ENCODE data around the gene TBCK. TPM values are rescaled to one million over a fixed set of nuclear protein-coding genes. Genes with fewer than 3 reads are reported as not detected.

Gene TBCK
- total and polyA plus RNA-seq, 2 donors (not counting 1 experiment from before 2014, with no cell fraction given), result 17.5 to 86.1 TPM

- peaks cover 0 to 5% (median 0%) of the 10 kb centered on the region in 3 donors for H3K9me3 ChIP-seq (ENCODE audit: control extremely low read depth in 1 of 3, control insufficient read depth in 2 of 3, insufficient read depth in 1 of 3, low read length in 2 of 3)
- Mint-ChIP-seq H3K4me3 (no peak overlapping the region), H3K27ac (no peak overlapping the region), H3K9me3 (ENCODE audit: insufficient read depth) (peaks cover 2% of the 10 kb centered on the region), H3K4me1 (no peaks in the 10 kb centered on the region), H3K27me3 (no peaks in the 10 kb centered on the region)
- H3K27ac ChIP-seq (ENCODE audit: low read length in 2 of 2), result no peak overlapping the region
- ATAC-seq (ENCODE audit: low read depth) (no peak), DNase-seq (no peak)
- H3K4me3 ChIP-seq (ENCODE audit: control extremely low read depth in 1 of 5, extremely low read depth in 1 of 5, insufficient read depth in 1 of 5, low read depth in 2 of 5, low read length in 4 of 5), result no peak overlapping the region
- no peaks in the 10 kb centered on the region for H4K20me1 ChIP-seq (ENCODE audit: control insufficient read depth, insufficient read depth, low read length, poor library complexity, severe bottlenecking)
- H2AFZ ChIP-seq (ENCODE audit: insufficient read depth, low read depth, low read length, poor library complexity, severe bottlenecking), result no peak overlapping the region
- POLR2A ChIA-PET, result no interaction called here
- H3K9ac ChIP-seq (ENCODE audit: low read length), result no peak overlapping the region
- intact Hi-C loops (cut with micrococcal nuclease), result no loop called here
- no peaks in the 10 kb centered on the region for H3K4me1 ChIP-seq (ENCODE audit: control insufficient read depth in 2 of 2, insufficient read depth in 2 of 2, low read length in 2 of 2)
- no peaks in the 10 kb centered on the region for H3K36me3 ChIP-seq (replicated peaks in 1 of 2; ENCODE audit: control extremely low read depth in 1 of 2, control insufficient read depth in 1 of 2, extremely low read depth in 1 of 2, insufficient read depth in 2 of 2, low read length in 1 of 2)
- no peak for TF ChIP-seq EZH2 (IDR thresholded peaks at IDR 0.05; ENCODE audit: borderline replicate concordance, insufficient read depth, low read depth, low read length, poor library complexity, severe bottlenecking)
- TF ChIP-seq CTCF (IDR thresholded peaks at IDR 0.05), result no peak
- 71% methylated on average over 1 of the region's 2 CpGs for WGBS (ENCODE audit: insufficient coverage)
- no peaks in the 10 kb centered on the region for H3K79me2 ChIP-seq (ENCODE audit: control insufficient read depth, insufficient read depth, low read length)
- H3K4me2 ChIP-seq (replicated peaks; ENCODE audit: low read depth, low read length, poor library complexity, severe bottlenecking), result no peak overlapping the region
- CTCF ChIA-PET, result no interaction called here
- no peaks in the 10 kb centered on the region for H3K27me3 ChIP-seq (replicated peaks in 1 of 4; ENCODE audit: control extremely low read depth in 1 of 4, control insufficient read depth in 3 of 4, insufficient read depth in 4 of 4, low read length in 3 of 4)
Observed at GRCh38 chr4:106036848-106037247, 279.2 kb downstream of the TBCK start.

GRCh38 chr4:106036334-106036733 lies 279.7 kb downstream of the TBCK start:
- POLR2A ChIA-PET, result no interaction called here
- Histone ChIP-seq H3K4me1 (ENCODE audit: control insufficient read depth in 2 of 2, insufficient read depth in 2 of 2, low read length in 2 of 2) (no peaks in the 10 kb centered on the region), H3K4me3 (ENCODE audit: control extremely low read depth in 1 of 5, extremely low read depth in 1 of 5, insufficient read depth in 1 of 5, low read depth in 2 of 5, low read length in 4 of 5) (no peak overlapping the region), H3K4me2 (replicated peaks; ENCODE audit: low read depth, low read length, poor library complexity, severe bottlenecking) (no peak overlapping the region), H2AFZ (ENCODE audit: insufficient read depth, low read depth, low read length, poor library complexity, severe bottlenecking) (no peak overlapping the region), H3K79me2 (ENCODE audit: control insufficient read depth, insufficient read depth, low read length) (no peaks in the 10 kb centered on the region), H3K27me3 (replicated peaks in 1 of 4; ENCODE audit: control extremely low read depth in 1 of 4, control insufficient read depth in 3 of 4, insufficient read depth in 4 of 4, low read length in 3 of 4) (no peaks in the 10 kb centered on the region), H3K9ac (ENCODE audit: low read length) (no peak overlapping the region), H3K27ac (ENCODE audit: low read length in 2 of 2) (no peak overlapping the region), H3K36me3 (replicated peaks in 1 of 2; ENCODE audit: control extremely low read depth in 1 of 2, control insufficient read depth in 1 of 2, extremely low read depth in 1 of 2, insufficient read depth in 2 of 2, low read length in 1 of 2) (no peaks in the 10 kb centered on the region), H4K20me1 (ENCODE audit: control insufficient read depth, insufficient read depth, low read length, poor library complexity, severe bottlenecking) (no peaks in the 10 kb centered on the region), H3K9me3 (ENCODE audit: control extremely low read depth in 1 of 3, control insufficient read depth in 2 of 3, insufficient read depth in 1 of 3, low read length in 2 of 3) (peaks cover 0 to 5% (median 0%) of the 10 kb centered on the region in 3 donors)
- Mint-ChIP-seq H3K9me3 (ENCODE audit: insufficient read depth) (peaks cover 6% of the 10 kb centered on the region), H3K27me3 (no peaks in the 10 kb centered on the region), H3K4me1 (no peaks in the 10 kb centered on the region), H3K4me3 (no peak overlapping the region), H3K27ac (no peak overlapping the region)
- WGBS (ENCODE audit: insufficient coverage), result no CpG with 5 or more reads among the region's 3 CpGs
- intact Hi-C loops (cut with micrococcal nuclease), result no loop called here
- no peak for DNase-seq
- CTCF ChIA-PET, result no interaction called here
- ATAC-seq (ENCODE audit: low read depth), result no peak
- TF ChIP-seq CTCF (IDR thresholded peaks at IDR 0.05), result no peak
- no peak for TF ChIP-seq EZH2 (IDR thresholded peaks at IDR 0.05; ENCODE audit: borderline replicate concordance, insufficient read depth, low read depth, low read length, poor library complexity, severe bottlenecking)

All from B cell (primary cell).